NCI-H2107 treated with DMSO at 0.1 percent for 48 hours (cell line): ENCODE results near the gene STK32C.
"Not testable (repeated sequence)": the region's sequence is repeated elsewhere in the genome, so short reads cannot be mapped to it uniquely, and the experiment has no call there.

Experiments used
- DNase-seq: peaks from one replicate; lab custom pipeline; 2025; ENCODE audit not compliant: unreplicated experiment; lab: John Stamatoyannopoulos, UW

Gene STK32C

GRCh38 chr10:132160834-132161622 is 146.7 kb downstream of the STK32C start:
- not testable (repeated sequence) for DNase-seq

GRCh38 chr10:132160231-132160630 is 147.5 kb downstream of the STK32C start:
- not testable (repeated sequence) for DNase-seq

- DNase-seq: not testable (repeated sequence)
Measured at GRCh38 chr10:132159302-132160230, 148.2 kb downstream of the STK32C start.

GRCh38 chr10:132158823-132159222 is 148.9 kb downstream of the STK32C start:
- no peak for DNase-seq

- DNase-seq: no peak
Measured at GRCh38 chr10:132158122-132158741, 149.5 kb downstream of the STK32C start.
